Measurements from ENCODE around the gene TNFRSF4.

DNA sequence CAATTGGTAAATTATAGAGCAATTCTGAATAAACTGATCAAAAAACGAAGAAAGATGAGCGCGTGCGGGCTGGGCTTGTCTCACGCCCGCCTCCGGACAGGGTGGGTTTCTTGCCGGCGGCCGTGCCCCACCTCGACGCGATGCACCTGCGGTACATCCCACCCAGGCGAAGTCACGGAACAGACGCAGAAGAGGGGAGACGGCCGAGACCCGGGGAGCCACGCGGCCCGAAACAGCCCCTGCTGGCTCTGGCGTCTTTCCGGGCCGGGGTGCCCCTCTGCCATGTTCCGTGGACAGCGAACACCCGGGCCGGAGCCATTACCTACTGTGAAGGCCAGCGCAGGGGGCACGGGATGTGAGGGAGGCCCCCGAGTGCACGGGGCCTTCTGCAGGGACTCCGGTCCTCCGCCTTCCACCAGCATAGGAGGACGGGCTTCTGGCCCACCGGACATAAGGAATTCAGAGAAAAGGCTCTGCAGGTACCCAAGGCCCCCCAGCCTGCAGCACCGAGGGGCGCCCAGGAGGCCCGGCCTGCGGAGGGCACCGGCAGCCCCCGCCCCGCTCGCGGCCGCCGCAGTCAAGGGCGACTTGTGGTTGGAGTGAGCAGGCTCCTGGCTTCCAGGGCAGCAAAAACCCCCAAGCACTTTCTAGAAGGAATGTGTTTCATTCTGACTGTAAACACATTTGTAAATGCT is 40.2 kb upstream of the TNFRSF4 start:
- TF ChIP-seq, protein P1, sequence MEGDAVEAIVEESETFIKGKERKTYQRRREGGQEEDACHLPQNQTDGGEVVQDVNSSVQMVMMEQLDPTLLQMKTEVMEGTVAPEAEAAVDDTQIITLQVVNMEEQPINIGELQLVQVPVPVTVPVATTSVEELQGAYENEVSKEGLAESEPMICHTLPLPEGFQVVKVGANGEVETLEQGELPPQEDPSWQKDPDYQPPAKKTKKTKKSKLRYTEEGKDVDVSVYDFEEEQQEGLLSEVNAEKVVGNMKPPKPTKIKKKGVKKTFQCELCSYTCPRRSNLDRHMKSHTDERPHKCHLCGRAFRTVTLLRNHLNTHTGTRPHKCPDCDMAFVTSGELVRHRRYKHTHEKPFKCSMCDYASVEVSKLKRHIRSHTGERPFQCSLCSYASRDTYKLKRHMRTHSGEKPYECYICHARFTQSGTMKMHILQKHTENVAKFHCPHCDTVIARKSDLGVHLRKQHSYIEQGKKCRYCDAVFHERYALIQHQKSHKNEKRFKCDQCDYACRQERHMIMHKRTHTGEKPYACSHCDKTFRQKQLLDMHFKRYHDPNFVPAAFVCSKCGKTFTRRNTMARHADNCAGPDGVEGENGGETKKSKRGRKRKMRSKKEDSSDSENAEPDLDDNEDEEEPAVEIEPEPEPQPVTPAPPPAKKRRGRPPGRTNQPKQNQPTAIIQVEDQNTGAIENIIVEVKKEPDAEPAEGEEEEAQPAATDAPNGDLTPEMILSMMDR (conservative IDR thresholded peaks at IDR 0.05; ENCODE audit: low read length) = no peak
- no peak for TF ChIP-seq EZH2phosphoT487 (IDR thresholded peaks at IDR 0.05; ENCODE audit: borderline replicate concordance)

All from Loucy (cell line).